Measurements from ENCODE around the gene IFTAP. TPM values are rescaled to one million over a fixed set of nuclear protein-coding genes. Genes with fewer than 3 reads are reported as not detected.

Gene IFTAP
- polyA plus RNA-seq, 1 of the 3 experiments (the other 2 are of a cell fraction), result 21.8 TPM

DNA sequence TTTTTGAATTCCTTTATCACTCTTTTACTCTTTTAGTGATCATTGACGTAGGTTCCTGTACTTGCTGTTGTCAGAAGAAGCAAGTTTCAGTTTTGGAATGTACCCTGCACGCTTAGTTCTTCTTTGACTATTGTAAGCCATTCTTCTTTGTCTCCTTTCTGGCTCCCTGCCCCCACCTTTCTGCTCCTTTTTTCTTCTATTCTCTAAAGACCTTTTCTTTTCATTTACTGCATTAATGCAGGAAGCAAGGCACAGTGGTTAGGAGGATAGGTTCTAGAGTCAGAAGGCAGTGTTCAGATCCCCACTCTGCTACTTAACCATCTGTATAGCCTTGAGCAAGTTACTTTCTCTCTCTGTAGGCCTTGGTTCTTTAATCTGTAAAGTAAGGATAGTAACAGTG is 37.5 kb downstream of the IFTAP start:
- peaks cover 0 to 37% of the 10 kb centered on the region in 2 experiments; a peak in 2 of 4 replicates for H3K4me1 ChIP-seq (ENCODE audit: control insufficient read depth in 1 of 2, insufficient read depth in 2 of 2, low read depth in 1 of 2, low read length in 1 of 2)
- H3K27ac ChIP-seq (ENCODE audit: low read depth in 2 of 2, low read length in 1 of 2), result peak overlapping the region in 1 of 2 experiments; percentile 99; a peak in 2 of 4 replicates
- H4K20me1 ChIP-seq (ENCODE audit: insufficient read depth), result no peaks in the 10 kb centered on the region
- H3K9ac ChIP-seq, result no peak overlapping the region
- H3K27me3 ChIP-seq (ENCODE audit: insufficient read depth), result no peaks in the 10 kb centered on the region
- no peak overlapping the region for H2AFZ ChIP-seq (ENCODE audit: low read depth)
- POLR2A ChIA-PET, result no interaction called here
- DNase-seq, result no peak
- 83% methylated on average over 2 of the region's 2 CpGs for WGBS (ENCODE audit: low lambda C conversion rate)
- TF ChIP-seq, protein P1, sequence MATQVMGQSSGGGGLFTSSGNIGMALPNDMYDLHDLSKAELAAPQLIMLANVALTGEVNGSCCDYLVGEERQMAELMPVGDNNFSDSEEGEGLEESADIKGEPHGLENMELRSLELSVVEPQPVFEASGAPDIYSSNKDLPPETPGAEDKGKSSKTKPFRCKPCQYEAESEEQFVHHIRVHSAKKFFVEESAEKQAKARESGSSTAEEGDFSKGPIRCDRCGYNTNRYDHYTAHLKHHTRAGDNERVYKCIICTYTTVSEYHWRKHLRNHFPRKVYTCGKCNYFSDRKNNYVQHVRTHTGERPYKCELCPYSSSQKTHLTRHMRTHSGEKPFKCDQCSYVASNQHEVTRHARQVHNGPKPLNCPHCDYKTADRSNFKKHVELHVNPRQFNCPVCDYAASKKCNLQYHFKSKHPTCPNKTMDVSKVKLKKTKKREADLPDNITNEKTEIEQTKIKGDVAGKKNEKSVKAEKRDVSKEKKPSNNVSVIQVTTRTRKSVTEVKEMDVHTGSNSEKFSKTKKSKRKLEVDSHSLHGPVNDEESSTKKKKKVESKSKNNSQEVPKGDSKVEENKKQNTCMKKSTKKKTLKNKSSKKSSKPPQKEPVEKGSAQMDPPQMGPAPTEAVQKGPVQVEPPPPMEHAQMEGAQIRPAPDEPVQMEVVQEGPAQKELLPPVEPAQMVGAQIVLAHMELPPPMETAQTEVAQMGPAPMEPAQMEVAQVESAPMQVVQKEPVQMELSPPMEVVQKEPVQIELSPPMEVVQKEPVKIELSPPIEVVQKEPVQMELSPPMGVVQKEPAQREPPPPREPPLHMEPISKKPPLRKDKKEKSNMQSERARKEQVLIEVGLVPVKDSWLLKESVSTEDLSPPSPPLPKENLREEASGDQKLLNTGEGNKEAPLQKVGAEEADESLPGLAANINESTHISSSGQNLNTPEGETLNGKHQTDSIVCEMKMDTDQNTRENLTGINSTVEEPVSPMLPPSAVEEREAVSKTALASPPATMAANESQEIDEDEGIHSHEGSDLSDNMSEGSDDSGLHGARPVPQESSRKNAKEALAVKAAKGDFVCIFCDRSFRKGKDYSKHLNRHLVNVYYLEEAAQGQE (IDR thresholded peaks at IDR 0.05; ENCODE audit: low read depth, low read length), result no peak
- TF ChIP-seq NFIC (IDR thresholded peaks at IDR 0.05; ENCODE audit: borderline replicate concordance) (no peak), NRF1 (IDR thresholded peaks at IDR 0.05; ENCODE audit: low read depth, low read length) (no peak), JUND (IDR thresholded peaks at IDR 0.05) (no peak), SMC3 (IDR thresholded peaks at IDR 0.05; ENCODE audit: low read depth, low read length) (no peak), FOSL2 (IDR thresholded peaks at IDR 0.05; ENCODE audit: borderline replicate concordance, low read depth) (no peak)
- H3F3A ChIP-seq (replicated peaks; ENCODE audit: insufficient read depth), result no peaks in the 10 kb centered on the region
- CTCF ChIA-PET, result no interaction called here
- H3K36me3 ChIP-seq (replicated peaks in 1 of 2; ENCODE audit: control insufficient read depth in 1 of 2, insufficient read depth in 2 of 2, low read length in 1 of 2), result peaks cover 0 to 18% of the 10 kb centered on the region in 2 experiments
- no peaks in the 10 kb centered on the region for H3K79me2 ChIP-seq (ENCODE audit: insufficient read depth)
- no peak overlapping the region for H3K4me2 ChIP-seq
- no peaks in the 10 kb centered on the region for H3K9me3 ChIP-seq
- no peak overlapping the region for H3K4me3 ChIP-seq (ENCODE audit: low read depth in 2 of 2, low read length in 1 of 2)
- no peaks in the 10 kb centered on the region for H3K9me2 ChIP-seq

DNA sequence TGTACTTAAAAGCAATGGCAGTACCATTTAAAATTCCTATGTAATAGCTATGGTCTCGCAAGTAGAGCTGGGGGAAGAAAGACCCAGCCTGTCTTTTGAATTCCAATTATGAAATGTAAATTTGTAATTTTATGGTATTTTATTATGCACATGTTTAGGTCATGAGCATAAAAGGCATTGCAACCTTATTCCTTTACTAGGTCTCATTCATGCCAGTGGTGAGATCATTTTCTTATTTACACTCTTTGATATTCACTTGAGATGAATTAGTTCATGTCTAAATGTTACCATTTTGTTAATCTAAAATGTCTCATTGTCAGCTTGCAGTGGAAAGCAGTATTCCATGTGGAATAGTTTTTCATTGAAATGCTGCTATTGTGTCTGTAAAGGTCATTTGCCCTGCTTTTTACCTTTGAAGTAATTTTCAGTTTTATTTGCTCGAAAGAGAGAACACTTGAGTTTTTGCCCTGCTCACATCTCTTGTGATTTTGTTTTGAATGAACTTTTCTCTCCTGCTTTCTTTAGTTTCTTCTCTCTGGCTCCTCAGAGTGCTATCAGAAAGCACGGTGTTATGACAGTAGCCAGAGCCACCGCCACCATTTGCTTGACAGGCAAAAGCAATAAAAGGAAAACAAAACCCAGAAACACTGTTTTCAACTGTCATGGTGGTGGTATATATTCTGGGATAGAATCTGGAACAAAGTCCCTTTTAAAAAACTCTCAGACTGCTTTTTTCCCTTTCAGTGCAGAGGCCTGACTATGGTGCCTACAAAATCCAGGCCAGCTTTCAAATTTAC is 41.0 kb downstream of the IFTAP start:
- H3K27ac ChIP-seq (ENCODE audit: low read depth in 2 of 2, low read length in 1 of 2), result peak overlapping the region in 1 of 2 experiments; percentile 22; a peak in 1 of 4 replicates
- H3K9me3 ChIP-seq, result no peaks in the 10 kb centered on the region
- CTCF ChIA-PET, result interaction anchor here (1.0 kb wide), 1 partner anchor 112 kb away, joined by 3 read pairs; no protein-coding TSS in a partner anchor
- TF ChIP-seq, protein P2, sequence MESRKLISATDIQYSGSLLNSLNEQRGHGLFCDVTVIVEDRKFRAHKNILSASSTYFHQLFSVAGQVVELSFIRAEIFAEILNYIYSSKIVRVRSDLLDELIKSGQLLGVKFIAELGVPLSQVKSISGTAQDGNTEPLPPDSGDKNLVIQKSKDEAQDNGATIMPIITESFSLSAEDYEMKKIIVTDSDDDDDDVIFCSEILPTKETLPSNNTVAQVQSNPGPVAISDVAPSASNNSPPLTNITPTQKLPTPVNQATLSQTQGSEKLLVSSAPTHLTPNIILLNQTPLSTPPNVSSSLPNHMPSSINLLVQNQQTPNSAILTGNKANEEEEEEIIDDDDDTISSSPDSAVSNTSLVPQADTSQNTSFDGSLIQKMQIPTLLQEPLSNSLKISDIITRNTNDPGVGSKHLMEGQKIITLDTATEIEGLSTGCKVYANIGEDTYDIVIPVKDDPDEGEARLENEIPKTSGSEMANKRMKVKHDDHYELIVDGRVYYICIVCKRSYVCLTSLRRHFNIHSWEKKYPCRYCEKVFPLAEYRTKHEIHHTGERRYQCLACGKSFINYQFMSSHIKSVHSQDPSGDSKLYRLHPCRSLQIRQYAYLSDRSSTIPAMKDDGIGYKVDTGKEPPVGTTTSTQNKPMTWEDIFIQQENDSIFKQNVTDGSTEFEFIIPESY (IDR thresholded peaks at IDR 0.05; ENCODE audit: borderline replicate concordance, low read depth), result no peak
- TF ChIP-seq FOXJ3 (CRISPR knock-in tag; IDR thresholded peaks at IDR 0.05), result no peak
- TF ChIP-seq GATA2 (CRISPR knock-in tag; IDR thresholded peaks at IDR 0.05), result no peak
- TF ChIP-seq, protein P3, sequence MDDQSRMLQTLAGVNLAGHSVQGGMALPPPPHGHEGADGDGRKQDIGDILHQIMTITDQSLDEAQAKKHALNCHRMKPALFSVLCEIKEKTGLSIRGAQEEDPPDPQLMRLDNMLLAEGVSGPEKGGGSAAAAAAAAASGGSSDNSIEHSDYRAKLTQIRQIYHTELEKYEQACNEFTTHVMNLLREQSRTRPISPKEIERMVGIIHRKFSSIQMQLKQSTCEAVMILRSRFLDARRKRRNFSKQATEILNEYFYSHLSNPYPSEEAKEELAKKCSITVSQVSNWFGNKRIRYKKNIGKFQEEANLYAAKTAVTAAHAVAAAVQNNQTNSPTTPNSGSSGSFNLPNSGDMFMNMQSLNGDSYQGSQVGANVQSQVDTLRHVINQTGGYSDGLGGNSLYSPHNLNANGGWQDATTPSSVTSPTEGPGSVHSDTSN (IDR thresholded peaks at IDR 0.05), result no peak
- TF ChIP-seq FOSL2 (IDR thresholded peaks at IDR 0.05; ENCODE audit: borderline replicate concordance, low read depth), result no peak
- TF ChIP-seq RAD21 (IDR thresholded peaks at IDR 0.05; ENCODE audit: low read length), result no peak
- no peak for TF ChIP-seq TCF12 (IDR thresholded peaks at IDR 0.05)
- TF ChIP-seq, protein P1 (IDR thresholded peaks at IDR 0.05; ENCODE audit: low read depth, low read length), result no peak
- TF ChIP-seq SIN3A (IDR thresholded peaks at IDR 0.05; ENCODE audit: borderline replicate concordance, low read depth, low read length), result no peak
- no peak for TF ChIP-seq NFIC (IDR thresholded peaks at IDR 0.05; ENCODE audit: borderline replicate concordance)
- POLR2A ChIA-PET, result no interaction called here
- no peak overlapping the region for H2AFZ ChIP-seq (ENCODE audit: low read depth)
- H3K27me3 ChIP-seq (ENCODE audit: insufficient read depth), result no peaks in the 10 kb centered on the region
- H3F3A ChIP-seq (replicated peaks; ENCODE audit: insufficient read depth), result no peaks in the 10 kb centered on the region
- H4K20me1 ChIP-seq (ENCODE audit: insufficient read depth), result no peaks in the 10 kb centered on the region
- peaks cover 0 to 9% of the 10 kb centered on the region in 2 experiments; a peak in 2 of 4 replicates for H3K4me1 ChIP-seq (ENCODE audit: control insufficient read depth in 1 of 2, insufficient read depth in 2 of 2, low read depth in 1 of 2, low read length in 1 of 2)
- no peaks in the 10 kb centered on the region for H3K9me2 ChIP-seq
- no peak overlapping the region for H3K9ac ChIP-seq
- H3K36me3 ChIP-seq (replicated peaks in 1 of 2; ENCODE audit: control insufficient read depth in 1 of 2, insufficient read depth in 2 of 2, low read length in 1 of 2), result peaks cover 0 to 23% of the 10 kb centered on the region in 2 experiments
- no peak overlapping the region for H3K4me2 ChIP-seq
- DNase-seq, result no peak
- 88% methylated on average over 4 of the region's 4 CpGs for WGBS (ENCODE audit: low lambda C conversion rate)
- H3K4me3 ChIP-seq (ENCODE audit: low read depth in 2 of 2, low read length in 1 of 2), result no peak overlapping the region
- no peaks in the 10 kb centered on the region for H3K79me2 ChIP-seq (ENCODE audit: insufficient read depth)

All from SK-N-SH (cell line).